Hepatocyte (in vitro differentiated cells): Measurements from ENCODE around the gene CD4.

ENCODE experiments used
- CTCF ChIP-seq: fragments of 200-600 bp; sonication (generic); IDR thresholded peaks from 2 replicates; pipeline ENCODE4 v1.5.1; 2016; ENCODE audit warnings: antibody characterized with exemption, mild to moderate bottlenecking; ENCODE audit not compliant: poor library complexity
- EZH2 ChIP-seq: fragments of 200-600 bp; sonication (generic); IDR thresholded peaks from 2 replicates; pipeline ENCODE4 v1.6.1; 2016; ENCODE audit warnings: antibody characterized with exemption, mild to moderate bottlenecking, borderline replicate concordance
- EZH2phosphoT487 ChIP-seq: fragments of 200-600 bp; sonication (generic); IDR thresholded peaks from one replicate; pipeline ENCODE4 v1.6.1; 2018; ENCODE audit warnings: antibody characterized with exemption, mild to moderate bottlenecking, low read depth, moderate library complexity; ENCODE audit not compliant: unreplicated experiment, severe bottlenecking

- TF ChIP-seq CTCF: no peak
- TF ChIP-seq EZH2: no peak
- TF ChIP-seq EZH2phosphoT487: no peak
Observed at GRCh38 chr12:6759741-6760140, 29.6 kb upstream of the CD4 start.
